WERI-Rb-1 (cell line): ENCODE measurements around the gene LMX1B.

Experiments used
- DNase-seq: peaks from one replicate; pipeline ENCODE4 v3.0.0-alpha.2; 2020
- H3K27ac ChIP-seq: fragments of 250-450 bp; sonication (Bioruptor Pico); 2 replicates; pipeline ENCODE4 v1.5.1; 2020; ENCODE audit warnings: mild to moderate bottlenecking, moderate library complexity
- H3K27me3 ChIP-seq: fragments of 250-450 bp; sonication (Bioruptor Pico); 2 replicates; pipeline ENCODE4 v1.5.1; 2021; ENCODE audit warnings: mild to moderate bottlenecking, low read depth, moderate library complexity; ENCODE audit not compliant: insufficient read depth, severe bottlenecking
- H3K36me3 ChIP-seq: fragments of 250-450 bp; sonication (Bioruptor Pico); 2 replicates; pipeline ENCODE4 v1.5.1; 2020; ENCODE audit warnings: mild to moderate bottlenecking, moderate library complexity
- H3K4me3 ChIP-seq: 2 replicates; pipeline ENCODE4 v1.5.1; 2011; ENCODE audit warnings: low read depth, mild to moderate bottlenecking, control low read depth, low read length
- H3K9me3 ChIP-seq: fragments of 250-450 bp; sonication (Bioruptor Pico); 2 replicates; pipeline ENCODE4 v1.5.1; 2021; ENCODE audit warnings: mild to moderate bottlenecking, moderate library complexity; ENCODE audit not compliant: severe bottlenecking
- TF ChIP-seq, protein P1 (sequence below): IDR thresholded peaks from 2 replicates; pipeline ENCODE4 v1.5.1; 2011; ENCODE audit warnings: low read depth, mild to moderate bottlenecking, control low read depth, inconsistent platforms, low read length

Gene LMX1B

DNA sequence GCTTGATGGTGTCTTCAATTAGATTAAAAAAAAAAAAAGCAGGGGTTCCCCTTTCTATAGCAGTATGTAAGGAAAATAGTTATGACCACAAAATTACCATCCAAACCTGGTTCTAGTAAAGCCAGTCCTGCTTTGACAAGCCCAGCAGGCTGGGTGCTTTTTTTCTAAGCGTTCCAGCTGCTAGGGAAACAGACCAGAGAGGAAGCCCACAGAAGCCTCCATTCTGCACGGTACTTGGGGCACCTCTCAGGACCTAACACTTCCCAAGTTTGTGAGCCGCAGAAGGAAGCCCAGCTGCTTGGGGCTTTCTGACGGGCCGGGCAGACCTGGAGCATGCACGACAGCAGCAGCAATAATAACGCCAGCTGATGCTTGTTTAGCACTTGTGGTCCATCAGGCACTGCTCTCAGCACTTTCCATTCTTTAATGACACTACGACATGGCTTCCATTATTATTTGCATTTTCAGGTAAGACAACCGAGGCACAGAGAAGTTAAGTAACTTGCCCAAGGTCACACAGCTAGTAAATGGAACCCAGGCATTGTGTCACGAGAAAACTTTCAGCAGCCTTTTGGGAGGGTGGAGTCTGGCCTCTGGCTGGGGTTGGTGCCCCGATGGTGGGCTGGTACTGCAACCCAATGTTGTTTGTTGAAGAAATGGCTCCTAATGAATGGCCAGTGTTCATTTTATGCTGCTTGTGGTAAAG lies 15.4 kb downstream of the LMX1B start:
- no peak overlapping the region for H3K4me3 ChIP-seq
- no peaks in the 10 kb centered on the region for H3K9me3 ChIP-seq
- no peaks in the 10 kb centered on the region for H3K36me3 ChIP-seq
- H3K27me3 ChIP-seq: peaks cover 35% of the 10 kb centered on the region
- no peak overlapping the region for H3K27ac ChIP-seq
- no peak for DNase-seq
- TF ChIP-seq, protein P1, sequence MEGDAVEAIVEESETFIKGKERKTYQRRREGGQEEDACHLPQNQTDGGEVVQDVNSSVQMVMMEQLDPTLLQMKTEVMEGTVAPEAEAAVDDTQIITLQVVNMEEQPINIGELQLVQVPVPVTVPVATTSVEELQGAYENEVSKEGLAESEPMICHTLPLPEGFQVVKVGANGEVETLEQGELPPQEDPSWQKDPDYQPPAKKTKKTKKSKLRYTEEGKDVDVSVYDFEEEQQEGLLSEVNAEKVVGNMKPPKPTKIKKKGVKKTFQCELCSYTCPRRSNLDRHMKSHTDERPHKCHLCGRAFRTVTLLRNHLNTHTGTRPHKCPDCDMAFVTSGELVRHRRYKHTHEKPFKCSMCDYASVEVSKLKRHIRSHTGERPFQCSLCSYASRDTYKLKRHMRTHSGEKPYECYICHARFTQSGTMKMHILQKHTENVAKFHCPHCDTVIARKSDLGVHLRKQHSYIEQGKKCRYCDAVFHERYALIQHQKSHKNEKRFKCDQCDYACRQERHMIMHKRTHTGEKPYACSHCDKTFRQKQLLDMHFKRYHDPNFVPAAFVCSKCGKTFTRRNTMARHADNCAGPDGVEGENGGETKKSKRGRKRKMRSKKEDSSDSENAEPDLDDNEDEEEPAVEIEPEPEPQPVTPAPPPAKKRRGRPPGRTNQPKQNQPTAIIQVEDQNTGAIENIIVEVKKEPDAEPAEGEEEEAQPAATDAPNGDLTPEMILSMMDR: no peak

GRCh38 chr9:126630458-126631237 lies 16.9 kb downstream of the LMX1B start:
- DNase-seq: no peak
- TF ChIP-seq, protein P1: no peak
- H3K27me3 ChIP-seq: peaks cover 20% of the 10 kb centered on the region
- no peak overlapping the region for H3K27ac ChIP-seq
- no peaks in the 10 kb centered on the region for H3K36me3 ChIP-seq
- no peak overlapping the region for H3K4me3 ChIP-seq
- H3K9me3 ChIP-seq: no peaks in the 10 kb centered on the region

DNA sequence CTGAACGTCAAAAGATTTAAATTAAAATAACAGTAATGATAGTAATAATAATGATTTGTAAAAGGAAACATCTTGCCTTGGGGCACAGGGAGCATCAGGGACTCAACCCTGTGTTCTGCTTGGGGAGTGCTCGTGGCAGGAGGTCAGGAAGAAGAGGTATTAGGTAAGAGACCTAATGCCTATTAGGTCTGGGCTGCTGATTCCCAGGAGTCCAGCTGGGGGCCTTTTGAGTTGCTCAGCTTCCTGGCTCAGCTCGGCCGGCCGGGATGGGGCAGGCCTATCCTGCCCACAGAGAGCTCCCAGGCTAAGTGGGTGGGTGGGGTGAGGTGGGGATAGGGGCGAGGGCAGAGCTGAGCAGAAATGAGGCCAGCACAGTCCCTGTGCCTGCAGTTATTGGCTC lies 17.5 kb downstream of the LMX1B start:
- TF ChIP-seq, protein P1: peak; percentile 46; the same call in 1 of the 2 replicates
- Histone ChIP-seq H3K9me3 (no peaks in the 10 kb centered on the region), H3K27me3 (peaks cover 14% of the 10 kb centered on the region), H3K4me3 (no peak overlapping the region), H3K36me3 (no peaks in the 10 kb centered on the region), H3K27ac (no peak overlapping the region)
- peak; percentile 54 for DNase-seq

DNA sequence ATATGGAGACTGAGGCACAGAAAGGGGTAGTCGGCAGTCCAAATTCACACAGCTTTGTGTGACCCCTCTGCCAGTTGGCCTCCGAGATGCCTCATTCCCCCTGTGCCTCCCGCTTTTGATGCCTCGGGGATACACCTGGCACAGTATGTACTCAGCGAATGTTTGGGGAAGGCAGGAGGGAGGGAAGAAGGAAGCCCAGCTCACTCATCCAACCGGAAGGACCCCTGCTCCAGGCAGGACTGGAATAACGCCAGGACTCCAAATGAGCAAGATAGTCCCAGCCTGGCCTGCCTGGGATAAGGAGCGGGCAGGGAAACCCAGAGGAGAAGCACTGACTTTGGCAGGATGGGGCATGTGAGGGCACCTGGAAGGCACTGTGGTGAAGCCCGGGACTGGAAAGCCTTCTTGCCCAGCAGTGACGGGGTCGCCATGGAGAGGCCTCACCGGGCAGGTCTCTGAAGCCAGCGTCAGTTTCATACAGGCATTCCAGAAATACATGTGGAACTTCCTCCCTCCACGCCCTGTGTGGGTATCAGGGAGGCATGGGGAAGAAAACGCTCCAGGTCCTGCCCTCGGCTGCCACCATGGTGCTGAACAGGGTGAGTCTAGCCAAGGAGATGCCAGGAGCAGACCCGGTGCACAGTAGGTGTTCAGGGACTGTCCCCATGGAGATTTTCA lies 20.3 kb downstream of the LMX1B start:
- H3K36me3 ChIP-seq: no peaks in the 10 kb centered on the region
- H3K27me3 ChIP-seq: peaks cover 10% of the 10 kb centered on the region
- no peak overlapping the region for H3K4me3 ChIP-seq
- DNase-seq: no peak
- H3K9me3 ChIP-seq: no peaks in the 10 kb centered on the region
- H3K27ac ChIP-seq: no peak overlapping the region
- TF ChIP-seq, protein P1: no peak

DNA sequence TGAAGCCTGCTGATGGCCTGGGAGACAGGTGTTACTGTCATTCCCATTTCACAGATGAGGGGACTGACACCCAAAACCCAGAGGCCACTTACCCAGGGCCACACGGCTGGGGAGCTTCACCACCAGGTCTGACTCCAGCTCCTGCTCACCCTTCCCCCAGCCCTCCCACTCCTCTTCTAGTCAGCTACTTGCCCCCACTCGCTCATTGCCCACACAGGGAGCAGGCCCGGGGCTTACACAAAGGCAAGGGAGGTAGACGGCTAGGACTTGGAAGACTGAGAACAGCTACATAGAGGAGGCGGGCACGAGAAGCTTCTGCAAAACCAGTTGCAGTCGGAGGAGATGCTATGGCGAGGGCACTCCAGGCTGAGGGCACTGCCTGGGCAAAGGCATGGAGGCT lies 21.3 kb downstream of the LMX1B start:
- Histone ChIP-seq H3K9me3 (no peaks in the 10 kb centered on the region), H3K27me3 (peaks cover 10% of the 10 kb centered on the region), H3K36me3 (no peaks in the 10 kb centered on the region), H3K27ac (no peak overlapping the region), H3K4me3 (no peak overlapping the region)
- no peak for DNase-seq
- TF ChIP-seq, protein P1: no peak
